ENCODE data around the gene BEGAIN. TPM values are rescaled to one million over a fixed set of nuclear protein-coding genes. Genes with fewer than 3 reads are reported as not detected.
A peak's percentile ranks its signal among the peaks of the same experiment; 100 is the strongest.

BEGAIN gene
- total RNA-seq, 2 donors from 2014 or later, result 0.91 to 1.3 TPM

DNA sequence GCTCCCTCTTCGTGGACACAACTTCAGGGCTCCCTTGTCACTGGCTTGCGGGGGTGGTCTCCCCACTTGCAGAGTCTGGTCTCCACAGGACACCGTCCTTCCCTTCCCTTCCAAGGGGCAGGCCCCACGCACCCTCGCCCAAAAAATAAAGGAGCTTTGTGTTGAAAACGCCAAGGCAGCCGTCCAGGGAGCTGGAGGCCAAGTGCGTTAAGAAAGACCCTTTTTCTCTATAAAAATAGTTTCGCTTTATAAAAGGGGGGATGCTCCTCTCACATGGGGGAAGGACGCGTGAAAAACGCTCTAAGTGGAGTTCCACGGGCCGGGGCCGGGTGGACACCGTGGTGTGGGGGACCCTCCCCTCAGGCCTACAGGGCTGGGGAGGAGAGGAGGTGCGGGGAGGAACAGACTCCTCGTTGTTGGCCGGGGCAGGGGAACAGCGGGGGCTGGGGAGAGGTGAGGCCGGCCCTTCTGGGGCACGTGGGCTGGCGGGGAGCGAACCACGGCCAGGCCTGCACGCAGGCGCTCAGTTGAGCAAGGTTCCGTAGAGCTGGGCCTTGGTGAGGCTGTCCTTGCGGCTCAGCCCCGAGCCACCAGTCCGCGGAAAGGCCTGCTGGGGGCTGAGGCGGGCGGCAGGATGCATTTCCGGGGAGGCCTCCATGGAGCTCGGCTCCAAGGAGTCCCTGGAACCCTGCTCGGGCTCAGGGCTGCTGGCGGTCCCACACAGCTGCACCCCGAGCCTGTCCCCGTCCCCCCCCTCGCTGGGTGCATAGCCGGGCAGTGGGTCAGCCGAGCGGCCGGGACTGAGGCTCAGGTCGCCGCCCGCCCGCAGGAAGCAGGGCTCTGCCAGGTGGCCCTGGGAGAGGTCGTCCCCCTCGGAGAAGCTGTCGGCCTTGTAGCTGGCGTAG is 49.5 kb downstream of the BEGAIN start:
- H3K27me3 Mint-ChIP-seq (ENCODE audit: insufficient read depth), result no peaks in the 10 kb centered on the region
- Histone ChIP-seq H3K27me3 (ENCODE audit: control insufficient read depth, insufficient read depth, low read length, poor library complexity, severe bottlenecking) (no peaks in the 10 kb centered on the region), H3K9ac (ENCODE audit: extremely low read depth, low read length, poor library complexity, severe bottlenecking) (no peak overlapping the region), H3K36me3 (ENCODE audit: control insufficient read depth, insufficient read depth, low read length) (no peaks in the 10 kb centered on the region), H3K27ac (ENCODE audit: low read depth, low read length) (no peak overlapping the region), H3K4me1 (ENCODE audit: control insufficient read depth, insufficient read depth, low read length) (no peaks in the 10 kb centered on the region), H3K4me3 (ENCODE audit: low read length) (no peak overlapping the region), H3K9me3 (ENCODE audit: control insufficient read depth, low read length) (no peaks in the 10 kb centered on the region)
- H3K4me1 Mint-ChIP-seq, result no peaks in the 10 kb centered on the region
- TF ChIP-seq, protein P1, sequence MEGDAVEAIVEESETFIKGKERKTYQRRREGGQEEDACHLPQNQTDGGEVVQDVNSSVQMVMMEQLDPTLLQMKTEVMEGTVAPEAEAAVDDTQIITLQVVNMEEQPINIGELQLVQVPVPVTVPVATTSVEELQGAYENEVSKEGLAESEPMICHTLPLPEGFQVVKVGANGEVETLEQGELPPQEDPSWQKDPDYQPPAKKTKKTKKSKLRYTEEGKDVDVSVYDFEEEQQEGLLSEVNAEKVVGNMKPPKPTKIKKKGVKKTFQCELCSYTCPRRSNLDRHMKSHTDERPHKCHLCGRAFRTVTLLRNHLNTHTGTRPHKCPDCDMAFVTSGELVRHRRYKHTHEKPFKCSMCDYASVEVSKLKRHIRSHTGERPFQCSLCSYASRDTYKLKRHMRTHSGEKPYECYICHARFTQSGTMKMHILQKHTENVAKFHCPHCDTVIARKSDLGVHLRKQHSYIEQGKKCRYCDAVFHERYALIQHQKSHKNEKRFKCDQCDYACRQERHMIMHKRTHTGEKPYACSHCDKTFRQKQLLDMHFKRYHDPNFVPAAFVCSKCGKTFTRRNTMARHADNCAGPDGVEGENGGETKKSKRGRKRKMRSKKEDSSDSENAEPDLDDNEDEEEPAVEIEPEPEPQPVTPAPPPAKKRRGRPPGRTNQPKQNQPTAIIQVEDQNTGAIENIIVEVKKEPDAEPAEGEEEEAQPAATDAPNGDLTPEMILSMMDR (conservative IDR thresholded peaks at IDR 0.05), result no peak
- H3K9me3 Mint-ChIP-seq, result no peaks in the 10 kb centered on the region
- no peak overlapping the region for H3K4me3 Mint-ChIP-seq
- no peak overlapping the region for H3K27ac Mint-ChIP-seq
- H3K36me3 Mint-ChIP-seq (ENCODE audit: low read depth), result no peaks in the 10 kb centered on the region
- DNase-seq, result peak; percentile 49
- 92 to 94% methylated on average over 26 to 53 of the region's 53 CpGs for WGBS, 2 experiments (ENCODE audit: insufficient coverage in 1 of 2, insufficient read length in 1 of 2)

DNA sequence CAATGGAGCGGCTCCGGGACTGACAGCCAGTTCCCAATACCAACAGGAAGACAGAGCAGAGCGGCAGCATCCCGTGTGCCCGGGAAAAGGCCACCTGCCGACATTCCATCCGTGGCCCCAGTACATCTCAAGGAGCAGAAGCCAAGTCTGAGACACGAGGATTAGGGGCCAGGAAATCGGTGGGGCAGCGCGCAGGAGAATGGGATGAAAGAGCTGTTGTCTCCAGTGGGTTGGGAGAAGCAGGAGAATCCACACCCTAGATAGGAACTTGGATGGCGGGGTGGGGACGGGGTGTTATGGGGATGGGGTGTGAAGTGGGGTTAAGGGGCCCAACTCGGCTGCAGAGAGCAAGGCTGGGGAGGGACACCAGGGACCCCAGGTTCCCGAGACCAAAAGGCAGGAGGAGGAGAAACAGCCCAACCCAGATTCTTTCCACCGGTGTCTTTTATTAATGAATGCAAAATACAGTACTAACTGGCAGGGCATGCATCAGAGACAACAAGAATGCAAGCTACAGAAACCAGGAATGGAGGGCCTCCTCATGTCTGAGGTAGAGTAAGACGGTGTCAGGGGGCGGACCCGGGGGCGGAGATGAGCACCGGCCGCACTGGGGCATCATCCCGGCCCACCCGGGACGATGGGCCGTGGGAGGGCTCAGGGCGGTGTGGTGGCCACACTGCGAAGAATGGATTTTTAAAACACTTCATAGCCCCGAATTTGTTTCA is 50.3 kb downstream of the BEGAIN start:
- peak; percentile 42 for DNase-seq
- Mint-ChIP-seq H3K27ac (no peak overlapping the region), H3K27me3 (ENCODE audit: insufficient read depth) (no peaks in the 10 kb centered on the region), H3K4me1 (no peaks in the 10 kb centered on the region), H3K36me3 (ENCODE audit: low read depth) (no peaks in the 10 kb centered on the region), H3K9me3 (no peaks in the 10 kb centered on the region), H3K4me3 (no peak overlapping the region)
- H3K9me3 ChIP-seq (ENCODE audit: control insufficient read depth, low read length), result no peaks in the 10 kb centered on the region
- H3K4me3 ChIP-seq (ENCODE audit: low read length), result no peak overlapping the region
- TF ChIP-seq, protein P1 (conservative IDR thresholded peaks at IDR 0.05), result no peak
- H3K4me1 ChIP-seq (ENCODE audit: control insufficient read depth, insufficient read depth, low read length), result no peaks in the 10 kb centered on the region
- no peaks in the 10 kb centered on the region for H3K36me3 ChIP-seq (ENCODE audit: control insufficient read depth, insufficient read depth, low read length)
- no peak overlapping the region for H3K9ac ChIP-seq (ENCODE audit: extremely low read depth, low read length, poor library complexity, severe bottlenecking)
- H3K27me3 ChIP-seq (ENCODE audit: control insufficient read depth, insufficient read depth, low read length, poor library complexity, severe bottlenecking), result no peaks in the 10 kb centered on the region
- WGBS, 2 experiments (ENCODE audit: insufficient coverage in 1 of 2, insufficient read length in 1 of 2), result 88 to 92% methylated on average over 26 to 29 of the region's 29 CpGs
- H3K27ac ChIP-seq (ENCODE audit: low read depth, low read length), result no peak overlapping the region

DNA sequence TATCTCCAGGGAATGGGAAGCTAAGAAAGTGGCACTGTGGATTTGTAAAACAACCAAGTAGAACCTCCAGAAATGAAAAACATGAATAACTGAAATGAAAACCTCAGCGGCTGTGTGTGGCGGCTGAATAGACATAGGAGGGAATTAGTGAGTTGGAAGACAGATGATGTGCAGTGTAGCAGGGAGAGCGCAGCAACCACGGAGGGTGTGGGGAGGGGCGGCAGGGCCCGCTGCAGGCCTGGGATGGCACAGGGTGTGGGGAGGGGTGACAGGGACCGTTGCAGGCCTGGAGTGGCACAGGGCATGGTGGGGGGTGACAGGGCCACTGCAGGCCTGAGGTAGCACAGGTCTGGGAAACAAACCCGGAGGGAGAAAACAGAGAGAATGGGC is 51.1 kb downstream of the BEGAIN start:
- Mint-ChIP-seq H3K9me3 (no peaks in the 10 kb centered on the region), H3K4me1 (no peaks in the 10 kb centered on the region), H3K4me3 (no peak overlapping the region), H3K27me3 (ENCODE audit: insufficient read depth) (no peaks in the 10 kb centered on the region), H3K27ac (no peak overlapping the region), H3K36me3 (ENCODE audit: low read depth) (no peaks in the 10 kb centered on the region)
- H3K4me1 ChIP-seq (ENCODE audit: control insufficient read depth, insufficient read depth, low read length), result no peaks in the 10 kb centered on the region
- H3K9me3 ChIP-seq (ENCODE audit: control insufficient read depth, low read length), result no peaks in the 10 kb centered on the region
- DNase-seq, result no peak
- no peak overlapping the region for H3K27ac ChIP-seq (ENCODE audit: low read depth, low read length)
- H3K9ac ChIP-seq (ENCODE audit: extremely low read depth, low read length, poor library complexity, severe bottlenecking), result no peak overlapping the region
- H3K27me3 ChIP-seq (ENCODE audit: control insufficient read depth, insufficient read depth, low read length, poor library complexity, severe bottlenecking), result no peaks in the 10 kb centered on the region
- TF ChIP-seq, protein P1 (conservative IDR thresholded peaks at IDR 0.05), result no peak
- WGBS, 2 experiments (ENCODE audit: insufficient coverage in 1 of 2, insufficient read length in 1 of 2), result 86 to 97% methylated on average over 7 to 8 of the region's 8 CpGs
- no peaks in the 10 kb centered on the region for H3K36me3 ChIP-seq (ENCODE audit: control insufficient read depth, insufficient read depth, low read length)
- H3K4me3 ChIP-seq (ENCODE audit: low read length), result no peak overlapping the region
